ENCODE measurements around the gene ITSN2. TPM values are rescaled to one million over a fixed set of nuclear protein-coding genes. Genes with fewer than 3 reads are reported as not detected.

ITSN2 gene
- total RNA-seq, 1 donor from 2014 or later: 10.4 TPM

GRCh38 chr2:24247592-24247991, 112.7 kb downstream of the ITSN2 start:
- Histone ChIP-seq H3K36me3 (no peaks in the 10 kb centered on the region), H3K9ac (no peak overlapping the region), H2AFZ (replicated peaks) (no peak overlapping the region), H3F3A (ENCODE audit: low read depth) (no peaks in the 10 kb centered on the region), H3K9me3 (ENCODE audit: low read depth) (no peaks in the 10 kb centered on the region), H3K4me3 (no peak overlapping the region), H3K79me2 (ENCODE audit: low read depth) (no peaks in the 10 kb centered on the region), H3K27ac (no peak overlapping the region), H3K4me1 (no peaks in the 10 kb centered on the region), H4K20me1 (ENCODE audit: low read depth) (no peaks in the 10 kb centered on the region), H3K27me3 (no peaks in the 10 kb centered on the region), H3K4me2 (no peak overlapping the region)
- Mint-ChIP-seq H3K4me3 (no peak overlapping the region), H3K9me3 (no peaks in the 10 kb centered on the region), H3K4me1 (no peaks in the 10 kb centered on the region), H3K27me3 (ENCODE audit: insufficient read depth, low read depth) (no peaks in the 10 kb centered on the region), H3K36me3 (no peaks in the 10 kb centered on the region), H3K27ac (no peak overlapping the region)
- DNase-seq (ENCODE audit: low spot score): no peak
- TF ChIP-seq EZH2phosphoT487 (IDR thresholded peaks at IDR 0.05) (no peak), EZH2 (IDR thresholded peaks at IDR 0.05) (no peak), CTCF (IDR thresholded peaks at IDR 0.05) (no peak)

- Histone ChIP-seq H3K4me1 (no peaks in the 10 kb centered on the region), H3K9ac (no peak overlapping the region), H3K27ac (no peak overlapping the region), H3F3A (ENCODE audit: low read depth) (no peaks in the 10 kb centered on the region), H3K79me2 (ENCODE audit: low read depth) (no peaks in the 10 kb centered on the region), H3K9me3 (ENCODE audit: low read depth) (no peaks in the 10 kb centered on the region), H2AFZ (replicated peaks) (no peak overlapping the region), H3K4me3 (no peak overlapping the region), H4K20me1 (ENCODE audit: low read depth) (no peaks in the 10 kb centered on the region), H3K4me2 (no peak overlapping the region), H3K27me3 (no peaks in the 10 kb centered on the region), H3K36me3 (no peaks in the 10 kb centered on the region)
- TF ChIP-seq EZH2 (IDR thresholded peaks at IDR 0.05): no peak
- no peak for TF ChIP-seq EZH2phosphoT487 (IDR thresholded peaks at IDR 0.05)
- no peak for TF ChIP-seq CTCF (IDR thresholded peaks at IDR 0.05)
- H3K4me1 Mint-ChIP-seq: no peaks in the 10 kb centered on the region
- no peak for DNase-seq (ENCODE audit: low spot score)
- H3K9me3 Mint-ChIP-seq: no peaks in the 10 kb centered on the region
- no peaks in the 10 kb centered on the region for H3K27me3 Mint-ChIP-seq (ENCODE audit: insufficient read depth, low read depth)
- no peak overlapping the region for H3K4me3 Mint-ChIP-seq
- H3K27ac Mint-ChIP-seq: no peak overlapping the region
- H3K36me3 Mint-ChIP-seq: no peaks in the 10 kb centered on the region
Measured at GRCh38 chr2:24247164-24247563, 113.2 kb downstream of the ITSN2 start.

- Mint-ChIP-seq H3K27me3 (ENCODE audit: insufficient read depth, low read depth) (no peaks in the 10 kb centered on the region), H3K36me3 (no peaks in the 10 kb centered on the region), H3K4me1 (no peaks in the 10 kb centered on the region), H3K27ac (no peak overlapping the region), H3K9me3 (no peaks in the 10 kb centered on the region), H3K4me3 (no peak overlapping the region)
- no peak overlapping the region for H2AFZ ChIP-seq (replicated peaks)
- H3K27ac ChIP-seq: no peak overlapping the region
- no peaks in the 10 kb centered on the region for H4K20me1 ChIP-seq (ENCODE audit: low read depth)
- no peak overlapping the region for H3K4me2 ChIP-seq
- H3K9me3 ChIP-seq (ENCODE audit: low read depth): no peaks in the 10 kb centered on the region
- no peaks in the 10 kb centered on the region for H3K36me3 ChIP-seq
- DNase-seq (ENCODE audit: low spot score): no peak
- H3K4me3 ChIP-seq: no peak overlapping the region
- no peaks in the 10 kb centered on the region for H3F3A ChIP-seq (ENCODE audit: low read depth)
- TF ChIP-seq EZH2 (IDR thresholded peaks at IDR 0.05) (no peak), CTCF (IDR thresholded peaks at IDR 0.05) (no peak), EZH2phosphoT487 (IDR thresholded peaks at IDR 0.05) (no peak)
- no peaks in the 10 kb centered on the region for H3K4me1 ChIP-seq
- no peaks in the 10 kb centered on the region for H3K27me3 ChIP-seq
- no peaks in the 10 kb centered on the region for H3K79me2 ChIP-seq (ENCODE audit: low read depth)
- no peak overlapping the region for H3K9ac ChIP-seq
Measured at GRCh38 chr2:24245986-24246776, 114.2 kb downstream of the ITSN2 start.

All from neural progenitor cell (in vitro differentiated cells).